Ovary (tissue), 9 donors: Measurements from ENCODE around the gene STAT3. TPM values are rescaled to one million over a fixed set of nuclear protein-coding genes. Genes with fewer than 3 reads are reported as not detected.

Source experiments
- DNase-seq, 5 donors: peaks; one replicate each; pipeline ENCODE4 v3.0.0-alpha.2; 2019 to 2020
- H3K27ac ChIP-seq, 2 donors: fragments of 200-600 bp; one replicate each; pipeline versions ENCODE4 v1.5.1 to v1.8.0; 2019 to 2022
- H3K27me3 ChIP-seq: fragments of 200-600 bp; one replicate; pipeline ENCODE4 v1.8.0; 2022
- H3K36me3 ChIP-seq: fragments of 200-600 bp; sonication (generic); one replicate; pipeline ENCODE4 v1.5.1; 2019
- H3K4me1 ChIP-seq: one replicate; pipeline ENCODE4 v1.8.1; 2013; ENCODE audit warnings: mild to moderate bottlenecking, moderate library complexity; ENCODE audit not compliant: insufficient read depth
- H3K4me3 ChIP-seq: fragments of 200-600 bp; sonication (generic); one replicate; pipeline ENCODE4 v1.5.1; 2017
- H3K9me3 ChIP-seq, 2 donors: fragments of 200-600 bp in 1 of 2; sonication (generic) in 1 of 2; one replicate each; pipeline versions ENCODE4 v1.5.1 to v1.8.1; 2013 to 2019; ENCODE audit warnings: mild to moderate bottlenecking in 1 of 2, moderate library complexity in 1 of 2
- CTCF ChIP-seq, 3 donors: fragments of 450-650 bp in 2 of 3; fragments of 200-600 bp in 1 of 3; IDR thresholded peaks; one replicate each; pipeline versions ENCODE4 v1.5.1 to v1.8.0; 2016 to 2022; ENCODE audit warnings: antibody characterized with exemption in 3 of 3, mild to moderate bottlenecking in 1 of 3
- EP300 ChIP-seq: sonication (generic); formaldehyde crosslinking; IDR thresholded peaks from one replicate; pipeline ENCODE4 v1.6.1; 2017; ENCODE audit warnings: antibody characterized with exemption
- POLR2A ChIP-seq: fragments of 450-650 bp; IDR thresholded peaks from one replicate; pipeline ENCODE4 v1.6.1; 2017; ENCODE audit warnings: antibody characterized with exemption, mild to moderate bottlenecking, moderate library complexity
- WGBS, 3 donors: extraction: QIAGEN DNeasy Blood & Tissue Kit in 1 of 3; methylation state at CpG; one replicate each; pipeline versions ENCODE4 v1.1.5 to v1.1.7; 2013 to 2017; 5-methylcytosine and 5-hydroxymethylcytosine counted together
- intact Hi-C, 4 donors: fragments of 100-400 bp; cut with DNase I; formaldehyde crosslinking; loops; one replicate each; pipeline versions ENCODE4 v1.11.0 to v1.15.1; 2022 to 2023
- polyA plus RNA-seq, 2 donors: library from polyadenylated mRNA; stranded (reverse); fragments of 200-250 nt in 1 of 2; fragments of 350-450 nt in 1 of 2; fragmentation: Illumina TruSeq in 1 of 2; extraction: RNeasy Lipid Tissue Mini Kit (QIAGEN cat#74804) in 1 of 2; gene quantifications; one replicate each; pipeline ENCODE4 v1.2.3, GENCODE V29; 2013 to 2014
- total RNA-seq, 7 donors: library from RNA; depleted of rRNA in 2 of 7; stranded (reverse); fragments of >200 nt in 2 of 7; fragmentation: NEBNext Ultra II Directional in 3 of 7; extraction: Animal tissue kit (Norgen Biotek cat#: 25700) in 3 of 7; gene quantifications; one replicate each; pipeline versions ENCODE4 v1.1.0 to v1.2.4, GENCODE V29; 2016 to 2023
- donor health status: DM: no; HTN: no; CAD: no; lungs with moderate emphysema.
- donor health status: DM: no; HTN: no; CAD: no.
- donor health status: Bipolar disorder and iron deficiency.
- donor health status: DM: yes; HTN: yes; CAD: no.
- donor health status: DM: no; HTN: no; CAD: no.
- donor health status: DM: yes; HTN: yes; CAD: no.

STAT3 gene
- total and polyA plus RNA-seq, 9 donors: 58.3 to 301 (median 192) TPM

- peak; percentile 53 to 74 (median 54) for DNase-seq
- intact Hi-C loops: no loop called here
- 0 to 1% (median 0%) methylated on average over 25 to 82 of the region's 82 CpGs for WGBS, 3 donors
- TF ChIP-seq EP300 (no peak), CTCF (IDR thresholded peaks at IDR 0.05) (no peak), POLR2A (no peak)
- Histone ChIP-seq H3K4me3 (peak overlapping the region; percentile 82), H3K9me3 (no peaks in the 10 kb centered on the region), H3K27ac (peak overlapping the region; percentile 78 to 86), H3K4me1 (peaks cover 4% of the 10 kb centered on the region), H3K27me3 (no peaks in the 10 kb centered on the region), H3K36me3 (no peaks in the 10 kb centered on the region)
Measured at GRCh38 chr17:42275527-42276358, 112.5 kb downstream of the STAT3 start.

- H3K9me3 ChIP-seq: no peaks in the 10 kb centered on the region
- peaks cover 5% of the 10 kb centered on the region for H3K4me1 ChIP-seq
Measured at GRCh38 chr17:42274812-42275526, 113.3 kb downstream of the STAT3 start.

GRCh38 chr17:42274253-42274542 is 114.0 kb downstream of the STAT3 start:
- no peaks in the 10 kb centered on the region for H3K27me3 ChIP-seq
- H3K4me3 ChIP-seq: no peak overlapping the region
- intact Hi-C loops: no loop called here
- no peak for DNase-seq
- no peak for TF ChIP-seq POLR2A
- TF ChIP-seq EP300: no peak
- TF ChIP-seq CTCF (IDR thresholded peaks at IDR 0.05): no peak
- no peaks in the 10 kb centered on the region for H3K9me3 ChIP-seq
- no peak overlapping the region for H3K27ac ChIP-seq
- H3K4me1 ChIP-seq: peaks cover 5% of the 10 kb centered on the region
- H3K36me3 ChIP-seq: no peaks in the 10 kb centered on the region
- WGBS, 3 donors: 81 to 86% (median 85%) methylated on average over 3 of the region's 3 CpGs

More at GRCh38 chr17:42274812-42275526, 113.3 kb downstream of the STAT3 start:
- WGBS, 3 donors: 7 to 13% (median 8%) methylated on average over 13 of the region's 13 CpGs
- no peak for DNase-seq
- Histone ChIP-seq H3K36me3 (no peaks in the 10 kb centered on the region), H3K27ac (peak overlapping the region; percentile 78 to 86), H3K4me3 (peak overlapping the region; percentile 82), H3K27me3 (no peaks in the 10 kb centered on the region)
- TF ChIP-seq EP300 (no peak), POLR2A (no peak), CTCF (IDR thresholded peaks at IDR 0.05) (no peak)
- intact Hi-C loops: no loop called here

- H3K4me1 ChIP-seq: peaks cover 5% of the 10 kb centered on the region
- no peak for TF ChIP-seq CTCF (IDR thresholded peaks at IDR 0.05)
- no peak for TF ChIP-seq EP300
- no peak for TF ChIP-seq POLR2A
Measured at GRCh38 chr17:42273474-42274252, 114.6 kb downstream of the STAT3 start.

More at GRCh38 chr17:42273474-42274252, 114.6 kb downstream of the STAT3 start:
- no peak overlapping the region for H3K4me3 ChIP-seq
- H3K36me3 ChIP-seq: no peaks in the 10 kb centered on the region
- no peak overlapping the region for H3K27ac ChIP-seq
- no peaks in the 10 kb centered on the region for H3K9me3 ChIP-seq
- no peak for DNase-seq
- WGBS, 3 donors: 43 to 65% (median 58%) methylated on average over 7 of the region's 7 CpGs
- intact Hi-C loops: no loop called here
- H3K27me3 ChIP-seq: no peaks in the 10 kb centered on the region
